NCI-H510A (cell line): ENCODE measurements around the gene KCTD10.

Source experiments
- DNase-seq: peaks from one replicate; lab custom pipeline; 2025; lab: John Stamatoyannopoulos, UW

KCTD10 gene, protein sequence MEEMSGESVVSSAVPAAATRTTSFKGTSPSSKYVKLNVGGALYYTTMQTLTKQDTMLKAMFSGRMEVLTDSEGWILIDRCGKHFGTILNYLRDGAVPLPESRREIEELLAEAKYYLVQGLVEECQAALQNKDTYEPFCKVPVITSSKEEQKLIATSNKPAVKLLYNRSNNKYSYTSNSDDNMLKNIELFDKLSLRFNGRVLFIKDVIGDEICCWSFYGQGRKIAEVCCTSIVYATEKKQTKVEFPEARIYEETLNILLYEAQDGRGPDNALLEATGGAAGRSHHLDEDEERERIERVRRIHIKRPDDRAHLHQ

DNA sequence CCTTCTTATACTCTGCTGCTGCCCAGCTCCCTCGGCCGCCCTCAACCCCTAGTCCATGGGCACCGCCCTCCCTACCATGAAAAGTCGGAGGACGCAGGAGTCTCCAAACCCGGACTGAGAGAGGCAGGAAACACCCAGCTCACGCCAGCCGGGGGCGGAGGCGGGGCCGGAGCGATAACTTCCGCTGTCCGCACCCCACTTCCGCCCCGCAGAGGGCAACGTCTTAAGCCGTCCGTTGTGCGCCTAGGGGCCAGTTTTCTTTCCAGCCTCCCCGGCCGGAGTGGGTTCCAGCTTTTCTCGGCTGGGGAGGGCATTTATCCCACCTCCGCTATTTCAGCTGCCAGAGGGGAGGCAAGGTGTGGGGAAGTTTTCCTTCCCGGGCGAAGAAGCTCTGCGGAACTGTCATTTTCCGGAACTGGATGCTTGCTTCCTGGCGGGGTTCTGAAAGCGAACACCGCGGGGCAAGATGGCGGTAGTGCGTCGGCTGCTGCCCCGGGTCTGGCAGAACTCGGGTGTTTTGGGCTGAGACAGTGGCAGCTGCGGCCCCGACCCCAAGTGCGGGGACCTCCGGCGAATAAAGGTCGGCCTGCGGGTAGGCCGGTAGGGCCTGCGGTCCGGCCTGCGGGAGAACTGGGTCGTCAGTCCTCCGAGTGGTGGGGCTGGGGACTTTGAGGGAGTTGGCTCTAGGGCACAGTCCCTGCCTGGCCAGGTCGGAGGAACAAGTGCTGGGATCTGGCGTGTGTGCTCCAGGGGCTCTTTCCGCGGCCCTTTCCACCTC, at the start of gene KCTD10, which contains the start of gene UBE3B:
Gene KCTD10 (minus strand): TSS at position 116 of the 778 bp plus-strand sequence. CDS start 38 bp downstream, at position 78.
Gene UBE3B (plus strand): TSS at position 450 of the 778 bp plus-strand sequence. CDS start 5,918 bp downstream, outside the sequence.
- peak; percentile 82 for DNase-seq

DNA sequence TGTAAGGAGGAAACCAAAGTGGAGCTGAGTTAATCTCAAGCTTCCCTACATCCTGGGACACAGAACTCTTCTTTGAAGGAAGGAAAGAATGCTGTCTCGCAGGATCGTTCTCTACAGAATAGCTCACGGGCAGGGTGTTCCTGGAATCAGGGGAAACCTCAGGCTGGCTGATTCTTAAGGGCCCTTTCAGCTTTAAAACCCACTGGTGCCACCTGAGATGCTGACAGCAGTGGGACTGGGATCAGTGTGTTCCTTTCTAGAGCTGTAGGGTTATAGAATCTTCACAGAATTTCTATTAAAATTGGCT, 48.1 kb upstream of the KCTD10 start:
- DNase-seq: no peak

DNA sequence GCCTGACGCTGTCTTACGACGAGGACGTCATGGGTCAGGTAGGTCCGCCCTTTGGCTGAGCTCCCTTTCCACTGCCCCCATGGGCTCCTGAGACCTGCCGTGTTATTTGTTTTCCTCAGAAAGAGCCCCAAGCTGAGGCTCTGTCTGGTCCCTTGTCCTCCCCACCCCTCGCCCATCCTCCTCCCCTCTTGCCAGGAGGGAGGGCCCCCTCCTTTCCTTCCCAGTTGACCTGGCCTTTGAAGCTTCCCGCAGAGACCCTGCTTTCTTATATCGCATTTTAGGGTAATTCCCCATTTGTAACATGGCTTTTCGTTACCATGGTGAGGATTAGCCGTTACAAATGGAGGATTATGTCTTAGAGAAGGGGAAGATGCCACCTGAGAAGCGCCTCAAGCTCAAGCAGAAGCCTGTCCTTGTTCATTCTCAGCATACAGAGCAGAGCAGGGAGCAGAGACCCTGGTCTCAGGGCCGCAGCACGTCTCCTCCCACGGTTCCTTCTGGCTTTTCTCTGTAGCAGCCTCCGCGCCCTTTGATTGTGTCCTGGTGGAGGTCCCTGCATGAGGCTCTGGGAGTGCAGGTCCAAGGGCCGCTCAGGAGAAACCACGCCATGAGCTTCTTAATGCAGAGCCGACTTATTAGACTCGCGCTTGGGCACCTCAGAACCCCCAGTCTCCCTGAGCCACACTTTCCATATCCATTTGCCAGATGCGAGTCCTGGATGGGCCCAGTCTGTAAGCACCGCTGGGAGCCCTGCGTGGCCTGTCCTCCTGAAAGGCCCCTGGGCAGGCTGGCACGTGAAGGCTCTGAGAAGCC, 47.6 kb upstream of the KCTD10 start:
- DNase-seq: no peak

DNA sequence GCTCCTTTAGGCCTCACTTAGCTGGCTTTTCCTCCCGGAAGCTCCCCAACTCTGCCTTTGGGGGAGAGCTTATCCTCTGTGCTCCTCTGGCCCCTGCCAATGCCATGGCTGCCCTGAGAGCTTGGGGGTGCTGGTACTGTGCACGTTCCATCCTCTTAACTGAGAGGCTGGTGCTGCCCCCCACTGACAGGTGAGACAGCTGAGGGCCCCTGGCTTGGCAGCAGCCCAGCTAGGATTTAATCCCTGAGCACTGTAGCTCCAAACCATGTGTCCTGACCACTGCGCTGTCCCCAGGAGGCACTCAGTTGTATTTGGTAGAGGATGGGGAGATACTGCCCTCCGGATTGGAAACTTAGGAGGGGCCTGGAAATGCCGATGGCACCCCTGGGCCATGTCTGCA, 46.4 kb upstream of the KCTD10 start:
- no peak for DNase-seq

DNA sequence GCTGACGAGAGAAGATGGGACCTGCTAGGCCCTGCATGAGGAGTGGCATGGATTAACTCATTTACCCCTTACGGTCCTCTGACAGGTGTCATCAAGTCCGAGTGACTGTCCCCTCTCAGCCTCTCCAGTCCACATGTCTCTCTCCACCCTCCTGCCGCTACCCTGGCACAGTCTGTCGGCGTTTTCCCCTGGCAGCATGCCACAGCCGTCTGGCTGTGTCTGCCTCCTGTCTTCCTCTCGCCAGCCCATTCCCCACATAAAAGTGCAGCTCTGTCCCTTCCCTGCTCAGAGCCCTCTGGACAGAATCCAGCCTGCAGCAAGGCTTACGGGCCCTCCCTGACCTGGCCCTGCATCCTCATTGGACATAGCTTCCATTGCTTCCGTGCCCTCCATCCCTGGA, 46.0 kb upstream of the KCTD10 start:
- no peak for DNase-seq

DNA sequence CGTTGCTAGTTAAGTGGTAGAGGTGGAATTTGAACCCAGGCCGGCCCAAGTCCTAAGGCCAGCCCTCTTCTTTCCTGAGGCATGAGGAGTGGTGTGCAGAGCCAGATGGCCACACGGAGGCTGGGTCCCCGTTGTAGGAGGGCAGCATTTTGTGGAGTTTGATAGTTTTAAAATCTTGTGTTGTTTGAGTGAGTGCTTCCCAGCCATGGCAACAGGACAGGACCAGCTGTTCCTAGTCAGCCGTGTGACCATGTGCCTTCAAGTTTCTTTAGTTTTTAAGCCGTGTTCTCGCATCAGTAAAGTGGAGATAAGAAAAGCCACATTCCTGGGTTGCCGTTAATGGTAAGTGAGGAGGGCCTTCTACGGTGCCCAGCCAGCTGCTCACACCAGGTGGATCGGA, 44.7 kb upstream of the KCTD10 start:
- DNase-seq: no peak

DNA sequence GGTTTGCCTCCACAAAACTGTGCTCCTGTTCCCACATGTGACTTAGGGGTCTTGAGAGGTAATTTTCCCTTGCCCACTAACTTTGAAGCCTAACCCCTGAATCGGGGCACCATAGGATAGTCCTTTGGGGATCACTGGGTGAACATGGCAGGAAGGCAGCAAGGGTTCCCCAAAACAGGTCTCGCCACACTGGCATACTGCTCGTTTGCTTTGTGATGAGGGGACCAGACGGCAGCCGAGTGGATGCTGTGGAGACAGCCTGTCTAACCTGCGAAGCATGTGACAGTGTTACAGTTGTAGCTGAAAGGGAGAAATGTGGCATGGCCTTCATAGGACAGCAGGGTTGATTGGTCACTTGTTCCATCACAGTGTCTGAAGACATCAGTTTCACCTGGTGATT, 42.7 kb upstream of the KCTD10 start:
- DNase-seq: no peak

DNA sequence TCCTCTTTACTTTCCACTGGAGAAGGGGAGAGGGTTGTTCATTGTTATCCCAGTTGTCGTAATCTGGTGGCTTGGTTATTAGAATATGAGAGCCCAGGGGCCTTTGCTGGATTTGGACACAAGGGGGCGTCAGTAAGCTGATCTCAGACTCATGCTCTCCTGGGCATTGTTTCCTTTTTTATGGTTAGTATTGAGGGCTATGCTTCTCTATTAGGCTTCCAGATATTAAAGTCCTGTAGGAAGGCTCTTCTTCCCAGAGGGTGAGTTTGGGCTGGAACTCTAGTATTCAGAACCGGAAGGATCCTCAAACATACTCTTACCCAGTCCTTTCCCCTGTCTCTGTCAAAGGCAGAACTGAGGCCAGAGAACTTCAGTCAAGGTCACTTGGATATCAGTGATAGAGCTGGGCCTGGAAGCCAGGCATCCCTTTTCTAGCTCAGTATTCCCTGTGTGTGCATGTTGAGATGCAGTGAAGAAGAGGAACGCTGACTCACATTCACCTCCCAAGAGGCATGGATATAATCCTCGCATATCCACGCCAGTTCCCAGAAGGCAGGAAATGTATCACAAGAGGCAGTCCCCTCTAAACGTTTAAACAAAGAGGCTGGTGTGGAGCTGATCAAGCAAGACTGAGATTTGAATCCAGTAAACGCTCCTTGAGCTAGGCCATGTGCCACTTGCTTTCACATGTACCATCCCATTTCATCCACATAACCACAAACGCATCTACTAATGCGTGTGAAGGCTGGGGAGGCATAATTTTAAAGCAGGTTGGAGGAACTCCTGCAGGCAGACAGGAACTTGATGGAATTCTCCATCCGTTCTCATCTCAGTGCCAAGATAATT, 41.9 kb upstream of the KCTD10 start:
- peak; percentile 31 for DNase-seq

DNA sequence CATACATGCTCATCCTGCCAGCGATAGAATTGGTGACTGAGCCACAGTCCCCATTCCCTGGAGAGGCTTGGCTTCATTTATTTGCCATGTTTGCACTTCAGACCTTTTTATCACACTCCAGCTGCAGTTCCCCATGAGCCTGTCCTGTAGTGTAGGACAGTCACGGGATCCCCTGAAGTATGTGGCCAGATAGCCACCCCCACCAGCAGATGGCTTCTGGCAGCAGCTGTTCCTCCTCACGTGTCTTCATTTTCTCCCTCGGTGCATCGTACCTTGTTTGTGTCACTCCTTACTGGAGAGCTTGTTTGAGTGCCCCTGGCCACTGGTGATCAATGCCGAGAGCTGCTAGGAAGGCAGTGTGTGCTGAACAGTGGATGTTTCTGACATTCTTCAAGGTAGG, 40.5 kb upstream of the KCTD10 start:
- DNase-seq: peak; percentile 90

DNA sequence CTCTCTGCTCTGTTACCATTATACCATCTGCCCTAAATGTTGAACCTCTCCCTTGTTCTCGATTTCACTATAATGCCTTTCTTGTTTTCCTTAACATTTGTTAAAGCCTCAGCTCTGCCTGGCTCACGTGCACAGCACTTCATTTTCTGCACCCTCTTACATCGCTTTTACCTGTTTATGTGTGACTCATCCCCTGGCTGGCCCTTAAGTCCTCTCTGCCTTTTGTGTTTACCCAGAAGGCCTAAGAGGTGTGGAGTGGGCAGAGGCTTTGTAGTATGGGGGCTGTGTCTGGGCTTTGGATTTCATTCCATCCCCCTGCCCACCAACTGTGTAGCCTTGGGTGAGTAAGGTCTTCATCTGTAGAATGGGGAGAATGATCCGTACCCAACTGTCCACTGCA, 36.9 kb upstream of the KCTD10 start:
- DNase-seq: peak; percentile 50

DNA sequence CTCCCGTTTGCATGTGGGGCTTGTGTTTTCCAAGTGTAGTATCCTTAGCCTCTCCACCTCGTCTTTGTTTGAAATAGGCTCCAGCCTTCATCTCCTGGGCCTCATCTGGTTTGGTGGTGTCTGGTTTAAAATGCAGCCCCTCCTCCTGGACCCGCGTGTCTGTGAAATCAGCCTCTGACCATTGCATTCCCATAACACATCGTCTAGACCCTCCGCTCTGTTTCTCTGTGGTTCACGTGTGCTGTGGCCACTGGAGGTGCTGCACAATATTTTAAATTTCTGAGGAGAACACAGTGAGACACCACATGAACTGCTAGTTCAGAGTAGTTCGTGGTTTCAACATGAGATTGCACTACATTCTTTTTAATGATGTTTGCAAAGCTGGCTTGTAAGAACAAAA, 36.0 kb upstream of the KCTD10 start:
- DNase-seq: no peak

DNA sequence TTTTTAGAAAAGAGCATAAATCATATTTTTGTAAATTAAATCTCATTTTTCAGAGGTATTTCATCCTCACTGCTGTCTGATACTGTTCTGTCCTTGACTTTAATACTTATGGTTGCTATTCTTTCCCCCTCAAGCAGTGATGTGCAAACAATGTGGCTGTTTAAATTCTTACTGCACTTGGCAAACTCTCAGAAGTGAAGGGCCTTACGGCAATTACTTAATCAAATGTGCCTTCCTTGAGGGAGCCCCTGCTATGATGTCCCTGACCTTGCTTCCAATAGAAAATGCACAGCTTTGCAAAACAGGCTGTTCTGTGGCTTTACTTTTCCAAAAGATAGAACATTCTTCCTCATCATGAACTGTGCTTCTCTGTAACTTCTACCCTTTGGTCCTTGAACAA, 35.5 kb upstream of the KCTD10 start:
- no peak for DNase-seq

DNA sequence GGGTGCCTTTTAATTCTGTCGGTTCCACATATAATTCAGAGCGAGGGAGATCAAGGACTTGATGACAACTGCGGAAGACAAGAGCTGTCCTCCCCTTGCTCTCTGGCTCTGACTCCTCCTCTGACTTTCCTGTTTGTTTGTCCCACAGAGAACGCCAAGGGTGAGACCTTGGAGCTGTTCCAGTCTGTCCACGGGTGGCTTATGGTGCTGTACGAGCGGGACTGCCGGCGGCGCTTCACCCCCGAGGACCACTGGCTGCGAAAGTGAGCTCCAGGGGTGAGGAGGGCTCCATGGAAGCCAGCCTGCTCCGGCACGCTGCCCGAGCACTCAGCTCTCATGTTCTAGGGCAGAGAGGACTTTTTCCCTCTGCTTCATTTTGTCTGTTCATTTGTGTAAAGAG, 33.1 kb upstream of the KCTD10 start:
- DNase-seq: no peak

DNA sequence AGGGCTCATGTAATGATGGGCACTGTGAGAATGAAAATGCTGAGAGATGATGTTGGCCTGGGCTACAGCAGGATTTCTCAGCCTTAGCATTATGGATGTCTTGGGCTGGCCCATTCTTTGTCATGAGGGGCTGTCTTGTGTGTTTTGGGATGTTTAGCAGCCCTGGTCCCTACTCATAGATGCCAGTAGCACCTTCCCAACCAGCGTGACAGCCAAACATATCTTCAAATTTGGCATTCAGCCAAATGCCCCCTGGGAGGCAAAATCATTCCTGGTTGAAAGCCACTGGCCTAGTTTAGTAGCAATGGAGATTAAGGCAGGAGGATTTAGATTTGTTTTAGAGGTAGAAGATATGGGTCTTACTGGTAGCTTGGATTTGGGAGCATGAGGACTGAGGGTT, 27.0 kb upstream of the KCTD10 start:
- no peak for DNase-seq

DNA sequence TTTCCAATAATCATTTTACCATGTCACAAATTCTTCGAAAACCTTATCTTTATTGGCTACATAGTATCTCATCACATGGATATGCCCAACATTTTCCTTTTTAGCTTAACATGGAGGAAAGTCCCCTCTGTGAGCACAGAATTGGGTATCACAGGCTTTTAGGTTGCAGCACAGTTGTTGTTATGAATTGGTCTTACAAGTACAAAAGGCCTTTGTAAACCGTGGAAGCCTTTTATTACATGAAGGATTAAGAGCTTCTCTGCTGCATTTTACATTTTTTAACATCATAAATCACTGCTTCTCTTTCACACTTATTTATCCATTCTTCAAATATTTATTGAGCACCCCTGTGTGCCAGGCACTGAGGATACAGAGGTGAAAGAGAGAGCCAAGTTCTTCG, 26.5 kb upstream of the KCTD10 start:
- DNase-seq: no peak

DNA sequence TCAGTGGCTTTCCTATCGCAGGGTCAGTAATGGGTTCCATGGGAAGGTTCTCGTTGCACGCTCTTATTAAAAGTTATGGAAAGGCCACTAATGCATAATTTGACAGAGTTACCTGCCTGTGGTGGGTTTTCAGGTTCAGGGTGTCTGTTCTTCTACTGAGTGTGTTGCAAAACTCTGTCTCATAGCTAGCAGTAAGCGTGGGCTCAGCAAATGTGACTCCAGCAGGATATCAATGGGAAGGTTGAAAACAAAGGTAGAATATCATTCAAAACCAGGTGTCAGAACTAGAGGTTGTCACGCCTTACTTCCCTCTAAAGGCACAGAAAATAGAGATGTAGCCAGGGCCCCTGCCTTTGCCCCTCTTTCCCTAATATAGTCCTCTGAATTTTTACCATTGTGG, 25.2 kb upstream of the KCTD10 start:
- DNase-seq: no peak

DNA sequence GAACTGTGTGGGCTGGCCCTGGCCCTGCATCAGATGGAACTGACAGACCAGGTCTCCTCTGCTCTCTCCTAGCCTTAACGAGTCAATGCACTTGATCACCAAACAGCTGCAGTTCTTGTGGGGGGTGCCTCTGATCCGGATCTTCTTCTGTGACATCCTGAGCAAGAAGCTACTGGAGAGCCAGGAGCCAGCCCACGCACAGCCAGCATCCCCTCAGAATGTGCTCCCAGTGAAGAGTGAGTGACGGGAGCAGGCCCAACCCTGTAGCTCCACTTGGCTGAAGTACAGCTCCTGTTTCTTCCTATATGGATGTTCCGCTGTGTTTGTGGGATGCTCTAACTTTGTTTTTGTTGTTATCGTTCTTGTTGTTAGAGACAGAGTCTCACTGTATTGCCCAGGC, 24.2 kb upstream of the KCTD10 start:
- DNase-seq: no peak

DNA sequence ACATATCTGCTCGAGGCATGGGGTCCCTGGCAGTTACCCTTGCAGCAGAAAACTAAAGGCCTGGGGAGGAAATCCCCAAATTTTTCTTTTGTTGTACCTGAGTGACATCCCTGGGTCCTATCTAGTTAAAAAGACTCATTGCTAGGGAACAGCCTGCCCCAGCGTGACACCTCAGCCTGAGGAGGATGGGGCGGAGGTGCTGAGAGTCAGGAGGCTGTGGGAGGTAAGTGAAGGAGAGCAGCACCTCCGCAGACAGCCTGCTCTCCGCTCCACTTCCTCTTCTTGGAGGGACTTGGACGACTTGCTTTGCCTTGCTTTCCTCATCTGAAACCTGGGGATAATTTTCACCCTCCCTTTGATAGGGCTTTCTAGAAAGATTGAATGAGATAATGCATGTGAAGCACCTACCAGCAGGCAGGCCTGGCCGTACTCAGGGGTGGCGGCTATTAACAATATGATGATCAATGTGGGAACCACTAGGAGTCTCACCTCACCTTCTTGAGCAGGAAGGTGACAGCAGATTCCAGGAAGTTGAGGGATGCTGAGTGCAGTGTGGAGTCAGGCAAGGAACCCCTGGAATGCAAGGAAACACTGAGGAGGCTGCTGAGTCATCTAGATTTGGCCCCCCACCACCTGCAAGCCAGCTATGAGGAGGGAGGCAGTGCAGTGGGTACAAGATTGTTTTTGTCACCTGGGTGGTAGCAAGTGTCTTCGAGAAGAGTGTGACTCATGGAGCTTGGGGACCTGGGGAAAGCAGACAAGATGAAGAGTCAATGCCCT, 23.5 kb upstream of the KCTD10 start:
- DNase-seq: no peak

DNA sequence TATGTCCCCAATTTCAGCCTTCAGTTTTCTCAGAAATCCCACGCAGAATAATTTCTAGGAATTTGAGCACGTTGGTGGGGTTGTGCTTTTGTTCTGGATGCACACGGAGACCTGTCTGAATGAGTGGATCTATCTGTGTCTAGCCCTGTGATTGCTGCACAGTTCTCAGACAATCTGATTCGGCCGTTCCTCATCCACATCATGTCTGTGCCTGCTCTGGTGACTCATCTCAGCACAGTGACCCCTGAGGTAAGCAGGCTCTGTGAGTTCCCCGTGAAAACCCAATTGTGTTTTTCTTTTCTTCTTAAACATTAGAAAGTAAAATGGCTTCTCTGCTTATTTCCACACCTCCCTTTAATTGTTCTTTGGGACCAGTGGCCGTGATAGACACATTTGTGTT, 20.6 kb upstream of the KCTD10 start:
- no peak for DNase-seq

DNA sequence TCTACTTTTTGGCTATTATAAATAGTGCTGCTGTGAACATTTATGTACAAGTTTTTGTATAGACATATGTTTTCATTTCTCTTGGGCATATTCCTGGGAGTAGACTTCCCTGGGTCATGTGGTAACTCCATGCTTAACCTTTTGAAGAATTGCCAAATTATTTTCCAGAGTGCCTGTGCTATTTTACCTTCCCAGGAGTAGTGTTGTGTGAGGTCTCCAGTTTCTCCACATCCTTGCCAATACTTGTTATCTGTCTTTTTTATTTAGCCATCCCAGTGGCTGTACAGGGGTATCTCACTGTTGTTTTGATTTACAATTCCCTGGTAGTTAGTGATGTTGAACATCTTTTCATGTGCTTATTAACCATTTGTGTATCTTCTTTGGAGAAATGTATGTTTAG, 19.2 kb upstream of the KCTD10 start:
- no peak for DNase-seq

DNA sequence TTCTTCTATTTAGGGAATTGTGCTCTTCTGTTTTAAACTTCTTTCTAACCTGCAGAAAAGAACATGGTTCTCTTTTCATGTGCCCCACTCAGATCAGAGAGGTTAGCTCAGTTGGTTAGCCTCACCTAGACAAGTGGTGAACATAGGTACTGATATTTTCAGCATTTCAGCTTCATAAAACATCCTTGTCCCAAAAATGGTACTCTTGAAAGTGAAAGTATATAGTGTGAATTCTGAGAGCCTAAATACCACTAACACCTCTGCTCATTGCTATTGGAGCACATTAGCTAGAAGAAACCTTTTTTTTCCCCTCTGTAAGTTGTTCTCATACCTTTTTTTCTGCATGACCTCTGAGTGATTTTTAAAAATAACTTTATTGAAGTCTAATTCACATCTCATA, 17.9 kb upstream of the KCTD10 start:
- DNase-seq: no peak
